Hematopoietic multipotent progenitor cell treated with erythropoietin and hydrocortisone succinate and interleukin-3 and kit ligand, for 6 days (in vitro differentiated cells): ENCODE results near the gene RHBDD1.
"Not testable (repeated sequence)": the region's sequence is repeated elsewhere in the genome, so short reads cannot be mapped to it uniquely, and the experiment has no call there.

Experiments used
- DNase-seq: peaks from one replicate; pipeline ENCODE4 v3.0.0-alpha.2; 2015

RHBDD1 gene

DNA sequence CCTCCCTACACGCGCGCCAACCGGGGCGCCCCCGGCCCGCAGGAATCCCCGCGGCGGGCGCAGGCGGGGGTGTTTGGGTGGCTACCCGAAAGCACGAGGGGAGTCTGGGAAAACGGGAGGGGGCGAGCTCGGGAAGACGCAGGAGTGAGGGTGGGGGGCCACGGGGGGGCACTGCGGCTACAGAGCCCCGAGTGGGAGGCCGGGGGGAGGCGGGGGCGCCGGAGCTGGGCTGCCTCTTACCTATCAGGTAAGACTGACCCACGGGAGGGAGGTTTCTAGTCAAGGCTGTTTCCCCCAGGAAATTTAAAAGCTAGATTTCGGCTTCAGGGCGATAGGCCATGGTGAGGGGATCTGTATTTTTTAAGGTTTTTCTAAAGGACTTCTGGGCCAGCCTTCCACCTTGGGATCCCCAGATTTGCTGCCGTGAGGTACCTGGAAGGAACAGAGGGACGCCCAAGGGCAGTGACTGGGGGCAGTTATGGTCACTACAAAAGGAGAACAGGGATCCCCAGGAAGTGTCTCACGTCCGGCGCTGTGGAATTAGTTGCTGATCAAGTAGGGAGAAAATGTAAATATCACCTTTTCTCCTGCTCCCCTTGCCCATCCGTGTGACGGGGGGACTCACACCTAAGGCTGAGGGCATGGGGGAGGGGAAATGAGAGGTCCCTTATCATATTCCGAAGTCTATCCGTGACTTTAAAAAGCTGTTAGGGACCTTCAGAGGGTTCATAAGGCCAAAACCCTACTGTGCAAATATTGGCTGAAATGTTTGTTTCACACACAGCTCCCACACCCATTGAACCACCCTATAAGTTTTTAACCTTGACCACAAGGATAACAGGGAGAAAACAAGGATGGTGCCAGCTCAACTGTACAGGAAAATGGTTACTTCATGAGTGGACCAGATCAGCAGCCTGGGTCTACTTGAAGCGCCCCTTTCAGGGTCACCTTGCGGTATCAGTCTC, 35.6 kb upstream of the RHBDD1 start:
- no peak for DNase-seq

DNA sequence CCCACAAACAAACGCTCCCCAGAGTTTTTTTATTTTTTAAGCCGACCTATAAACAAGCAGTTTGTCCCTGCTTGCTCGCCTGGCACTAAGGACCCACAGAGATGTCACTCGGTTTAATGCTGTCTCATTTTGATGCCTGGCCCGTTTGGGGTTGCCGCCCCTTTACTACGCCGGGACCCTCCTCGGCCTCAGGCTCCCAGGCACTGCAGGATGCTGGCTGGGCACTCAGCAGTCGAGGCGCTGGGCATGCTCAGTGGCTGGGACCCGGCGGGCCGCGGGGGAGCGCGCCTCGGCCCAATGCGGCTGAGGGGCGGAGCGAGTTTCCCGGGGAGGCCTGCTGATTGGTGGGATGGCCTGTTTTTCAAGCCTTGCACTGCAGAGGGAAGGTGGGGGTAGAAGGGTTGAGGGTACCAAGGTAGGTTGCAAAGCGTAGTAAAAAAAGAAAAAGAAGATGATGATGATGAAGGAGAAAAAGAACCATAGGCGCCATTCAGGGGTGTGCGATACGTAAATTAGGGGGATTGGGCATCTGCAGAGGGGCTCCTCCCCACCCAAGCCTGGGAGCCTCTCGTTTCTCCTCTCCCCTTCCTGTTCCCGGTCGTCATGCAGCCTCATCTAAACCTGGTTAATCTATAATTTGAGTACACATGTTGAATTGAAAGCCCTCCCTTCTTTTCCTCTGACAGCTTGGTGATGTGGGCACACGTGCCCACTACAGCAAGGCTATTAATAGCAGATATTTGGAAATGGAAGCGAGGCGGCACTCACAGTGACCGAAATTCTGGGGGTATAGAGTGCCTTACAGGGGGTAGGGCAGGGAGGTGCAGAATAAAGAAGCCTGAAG, 34.7 kb upstream of the RHBDD1 start:
- peak; percentile 71 for DNase-seq

DNA sequence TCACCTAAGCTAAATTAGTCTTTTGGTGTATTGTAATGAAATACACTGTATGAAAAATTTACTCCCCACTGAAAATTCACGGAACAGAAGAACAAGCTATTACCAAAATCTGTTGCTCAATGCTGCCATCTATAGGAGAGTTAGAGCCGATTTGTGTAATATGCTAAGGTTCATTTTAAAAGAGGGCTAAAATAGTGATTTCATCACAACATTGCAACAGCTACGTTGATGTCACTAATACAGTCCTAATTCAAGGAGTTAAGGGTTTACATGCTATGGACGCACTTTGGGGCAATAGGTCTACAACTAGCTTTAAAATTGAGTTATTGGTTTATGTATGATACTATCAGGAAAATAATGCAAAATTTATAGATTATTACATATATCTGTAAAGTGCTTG, 33.3 kb upstream of the RHBDD1 start:
- DNase-seq: peak; percentile 93

DNA sequence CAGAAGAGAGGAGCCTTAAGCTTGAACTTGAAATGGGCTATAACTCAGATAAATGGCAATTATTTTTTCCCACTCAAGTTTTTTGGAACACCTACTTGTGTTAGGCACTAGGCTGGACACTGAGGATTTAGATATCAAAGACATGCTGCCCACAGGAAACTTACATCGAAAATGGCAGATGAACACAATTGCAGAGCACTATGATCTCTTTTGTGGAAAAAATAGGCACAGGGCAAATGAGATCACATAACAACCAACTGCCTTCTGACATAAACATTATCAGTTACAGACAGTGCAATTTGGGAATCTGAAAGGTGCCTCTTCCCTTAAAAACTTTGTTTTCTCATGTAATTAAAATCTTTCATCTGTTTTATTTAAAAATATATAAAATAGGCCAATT, 32.4 kb upstream of the RHBDD1 start:
- no peak for DNase-seq

DNA sequence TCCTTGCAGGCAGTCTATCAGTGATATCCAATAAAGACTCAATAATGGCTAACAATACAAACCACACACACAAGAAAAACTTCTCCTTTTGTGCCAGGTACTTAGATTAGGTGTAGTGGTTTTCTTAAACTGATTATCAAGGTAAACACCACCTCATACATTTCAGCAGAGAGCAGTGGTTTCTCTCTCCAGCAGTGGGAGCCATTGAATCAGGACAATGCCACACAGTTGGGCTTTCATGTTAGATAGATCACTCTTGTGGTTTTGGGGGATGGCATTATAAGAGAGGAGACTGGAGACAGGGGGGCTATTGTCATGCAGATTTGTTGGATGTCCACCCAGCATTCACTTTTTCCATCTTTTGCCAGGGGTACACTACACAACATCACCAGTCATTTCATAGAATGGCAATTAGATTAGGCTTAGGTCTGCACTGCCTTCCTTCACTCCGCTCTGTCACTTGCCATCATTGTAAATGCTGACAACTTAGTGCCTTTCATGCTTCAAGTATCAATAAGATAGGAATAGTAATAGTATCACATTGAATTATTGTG, 22.6 kb upstream of the RHBDD1 start:
- peak; percentile 51 for DNase-seq

DNA sequence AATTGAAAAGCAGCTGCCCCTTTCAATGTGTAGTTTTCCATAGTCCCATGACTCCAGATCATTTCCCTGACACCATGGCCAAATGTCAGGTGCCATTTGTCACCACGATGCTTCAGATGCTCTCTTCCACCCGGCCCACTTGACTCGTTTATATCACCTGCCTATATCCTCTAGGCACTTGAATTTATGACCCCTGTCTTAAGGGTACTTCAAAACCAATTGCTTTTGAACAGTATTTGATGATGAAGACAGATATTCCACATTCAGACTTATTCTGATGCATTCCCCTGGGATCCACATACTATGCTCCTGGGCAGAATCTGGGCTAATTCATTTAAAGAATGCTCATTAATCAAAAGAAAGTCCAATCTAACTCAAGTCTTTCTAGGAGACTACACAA, 16.9 kb upstream of the RHBDD1 start:
- DNase-seq: no peak

DNA sequence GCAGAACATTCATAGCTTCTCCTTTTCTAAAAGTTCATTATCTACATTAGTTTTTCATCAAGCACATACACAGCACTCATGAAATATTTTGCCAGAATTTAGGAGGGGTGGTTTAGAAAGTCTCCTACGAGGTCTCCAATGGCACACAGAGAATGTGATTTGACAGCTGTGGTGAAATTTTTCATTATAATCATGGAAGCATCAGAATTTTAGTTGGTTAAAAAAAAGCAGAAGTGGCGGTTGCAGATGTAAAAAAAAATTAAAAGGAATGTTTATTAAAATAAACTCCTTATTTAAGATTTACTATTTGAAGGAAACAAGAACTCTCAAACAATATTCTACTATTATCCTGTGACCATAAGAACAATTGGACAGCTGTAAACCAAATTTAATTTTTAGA, 10.8 kb upstream of the RHBDD1 start:
- no peak for DNase-seq

DNA sequence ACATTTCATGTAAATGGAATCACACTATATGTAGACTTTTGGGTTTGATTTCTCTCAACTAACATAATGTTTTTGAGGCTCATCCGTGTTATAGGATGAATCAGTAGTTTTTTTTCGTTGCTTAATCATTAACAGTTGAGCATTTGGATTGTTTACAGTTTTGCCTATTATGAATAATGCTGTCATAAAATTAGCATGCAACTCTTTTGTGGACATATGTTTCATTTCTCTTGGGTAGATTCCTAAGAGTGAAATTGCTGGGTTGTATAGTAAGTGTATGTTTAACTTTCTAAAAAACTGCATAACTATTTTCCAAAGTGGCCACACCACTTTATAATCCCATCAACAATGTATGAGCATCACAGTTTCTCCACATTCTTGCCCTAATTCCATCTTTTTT, 7.7 kb upstream of the RHBDD1 start:
- no peak for DNase-seq

DNA sequence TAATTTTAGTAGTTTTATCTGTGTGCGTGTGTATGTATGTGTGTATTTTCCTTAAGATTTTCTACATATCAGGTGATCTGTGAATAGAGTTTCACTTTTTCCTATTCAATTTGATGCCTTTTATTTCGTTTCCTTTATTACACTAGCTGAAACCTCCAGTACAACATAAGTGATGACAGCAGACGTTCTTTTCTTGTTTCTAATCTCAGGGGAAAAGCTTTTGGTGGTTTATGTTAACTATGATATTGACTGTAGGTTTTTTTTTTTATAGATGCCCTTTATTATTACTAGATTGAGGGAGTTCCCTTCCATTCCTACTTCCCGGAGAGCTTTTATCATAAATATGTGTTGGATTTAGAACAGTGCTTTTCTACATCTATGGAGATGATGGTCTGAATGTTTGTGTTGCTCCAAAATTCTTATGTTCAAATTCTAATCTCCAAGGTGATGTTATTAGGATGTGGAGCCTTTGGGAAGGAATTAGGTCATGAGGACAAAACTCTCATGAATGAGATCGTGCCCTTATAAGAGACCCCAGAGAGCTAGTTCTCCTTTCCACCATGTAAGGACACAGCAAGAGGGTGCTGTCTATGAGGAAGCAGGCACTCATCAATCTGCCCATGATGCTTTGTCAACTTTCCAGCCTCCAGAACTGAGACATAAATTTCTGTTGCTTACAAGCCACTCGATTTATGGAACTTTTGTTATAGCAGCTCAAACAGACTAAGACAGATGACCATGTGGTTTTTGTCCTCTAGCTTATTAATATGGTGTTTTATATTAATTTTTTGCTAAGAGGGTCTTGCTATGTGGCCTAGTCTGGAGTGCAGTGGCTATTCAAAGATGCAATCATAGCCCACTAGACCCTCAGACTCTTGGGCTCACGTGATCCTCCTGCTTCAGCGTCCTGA, 5.9 kb upstream of the RHBDD1 start:
- no peak for DNase-seq

DNA sequence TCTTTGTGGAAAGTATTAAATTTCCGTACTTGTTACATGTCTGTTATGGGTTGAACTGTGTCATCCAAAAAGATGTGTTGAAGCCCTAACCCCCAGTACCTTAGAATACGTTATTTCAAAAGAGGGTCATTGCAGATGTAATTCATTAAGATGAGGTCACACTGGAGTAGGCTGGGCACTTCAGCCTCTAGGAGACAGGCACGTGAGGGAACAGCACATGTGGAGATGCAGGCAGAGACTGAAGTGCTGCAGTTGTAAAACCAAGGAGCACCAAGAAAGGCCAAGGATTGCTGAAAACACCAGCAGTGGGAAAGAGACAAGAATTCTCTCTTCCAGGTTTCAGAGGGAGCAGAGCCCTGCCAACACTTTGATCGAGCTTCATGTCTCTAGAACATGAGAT, 4.6 kb upstream of the RHBDD1 start:
- no peak for DNase-seq

DNA sequence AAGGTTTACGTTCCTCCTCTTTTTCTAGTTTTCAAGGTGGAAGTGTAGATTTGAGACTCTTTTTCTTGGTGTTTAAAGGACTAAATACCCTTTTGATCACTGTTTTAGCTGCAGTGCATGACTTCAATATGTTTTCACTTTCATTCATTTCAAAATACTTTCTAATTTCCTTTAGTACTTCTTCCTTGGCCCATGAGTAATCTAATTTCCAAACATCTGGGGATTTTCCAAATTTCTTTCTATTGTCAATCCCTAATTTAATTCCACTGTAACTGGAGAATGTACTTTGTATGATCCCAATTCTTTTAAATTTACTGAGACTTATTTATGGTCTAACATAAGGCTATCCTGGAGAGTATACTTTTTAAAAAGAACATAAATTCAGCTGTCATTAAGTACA, 3.8 kb upstream of the RHBDD1 start:
- DNase-seq: no peak

DNA sequence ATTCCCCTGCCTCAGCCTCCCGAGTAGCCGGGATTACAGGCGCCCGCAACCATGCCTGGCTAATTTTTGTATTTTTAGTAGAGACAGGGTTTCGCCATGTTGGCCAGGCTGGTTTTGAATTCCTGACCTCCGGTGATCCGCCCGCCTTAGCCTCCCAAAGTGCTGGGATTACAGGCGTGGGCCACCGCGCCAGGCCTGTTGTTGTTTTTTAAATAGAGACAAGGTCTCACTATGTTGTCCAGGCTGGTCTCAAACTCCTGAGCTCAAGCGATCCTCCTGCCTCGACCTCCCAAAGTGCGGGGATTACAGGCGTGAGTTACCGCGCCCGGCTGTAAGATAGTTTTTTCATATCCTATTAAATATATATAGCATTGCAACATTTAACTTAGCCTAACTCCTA, 974 bp upstream of the RHBDD1 start:
- not testable (repeated sequence) for DNase-seq

DNA sequence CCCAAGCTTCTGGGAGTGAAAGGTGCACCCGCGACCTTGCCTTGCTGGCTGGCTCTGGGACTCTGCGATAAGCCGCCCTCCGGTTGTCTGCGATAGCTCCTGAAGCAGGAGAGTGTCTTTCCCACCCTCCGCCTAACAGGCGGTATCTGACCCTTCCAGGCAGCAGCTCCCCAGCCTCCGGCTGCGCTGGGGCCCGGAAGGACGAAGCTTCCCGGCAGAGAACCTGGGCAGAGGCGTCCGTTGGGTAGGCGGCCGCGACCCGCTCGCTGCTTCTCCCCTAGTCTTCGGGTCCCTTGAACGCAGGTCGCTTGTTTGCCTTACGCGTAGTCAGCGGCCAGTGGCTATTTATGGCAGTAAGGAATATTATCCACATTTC, 446 bp upstream of the RHBDD1 start:
- peak; percentile 93 for DNase-seq

DNA sequence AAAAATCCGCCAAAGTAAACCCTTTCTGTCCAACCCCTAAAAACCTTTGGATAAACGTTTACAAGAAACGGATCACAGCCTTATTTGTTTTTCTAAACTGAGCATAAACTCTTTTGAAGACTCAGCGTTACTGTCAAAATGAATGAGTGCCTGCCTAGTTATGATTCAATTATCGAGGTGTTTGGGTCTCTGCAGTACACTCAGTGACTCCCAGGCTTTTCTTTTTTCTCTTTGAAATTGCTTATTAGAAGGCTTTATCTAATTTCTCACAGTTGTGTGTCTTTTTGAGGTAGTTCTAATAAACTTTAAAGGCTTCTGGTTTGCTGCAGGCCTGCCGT, 663 bp downstream of the RHBDD1 start:
- no peak for DNase-seq

DNA sequence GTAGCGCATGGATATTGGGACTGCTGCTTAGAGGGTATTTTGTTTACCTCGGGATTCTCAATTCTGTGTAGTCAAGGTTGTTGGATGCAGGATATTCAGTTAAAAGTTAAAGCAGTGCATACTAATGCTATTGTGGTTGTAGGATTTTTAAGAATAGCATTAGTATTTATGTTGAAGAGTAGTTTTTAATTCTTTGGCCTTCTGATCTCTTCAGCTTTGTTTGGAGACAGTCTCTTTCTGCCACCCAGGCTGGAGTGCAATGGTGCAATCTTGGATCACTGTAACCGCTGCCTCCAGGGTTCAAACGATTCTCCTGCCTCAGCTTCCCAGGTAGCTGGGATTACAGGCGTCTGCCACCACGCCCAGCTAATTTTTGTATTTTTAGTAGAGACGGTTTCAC, 1.5 kb downstream of the RHBDD1 start:
- peak; percentile 18 for DNase-seq

DNA sequence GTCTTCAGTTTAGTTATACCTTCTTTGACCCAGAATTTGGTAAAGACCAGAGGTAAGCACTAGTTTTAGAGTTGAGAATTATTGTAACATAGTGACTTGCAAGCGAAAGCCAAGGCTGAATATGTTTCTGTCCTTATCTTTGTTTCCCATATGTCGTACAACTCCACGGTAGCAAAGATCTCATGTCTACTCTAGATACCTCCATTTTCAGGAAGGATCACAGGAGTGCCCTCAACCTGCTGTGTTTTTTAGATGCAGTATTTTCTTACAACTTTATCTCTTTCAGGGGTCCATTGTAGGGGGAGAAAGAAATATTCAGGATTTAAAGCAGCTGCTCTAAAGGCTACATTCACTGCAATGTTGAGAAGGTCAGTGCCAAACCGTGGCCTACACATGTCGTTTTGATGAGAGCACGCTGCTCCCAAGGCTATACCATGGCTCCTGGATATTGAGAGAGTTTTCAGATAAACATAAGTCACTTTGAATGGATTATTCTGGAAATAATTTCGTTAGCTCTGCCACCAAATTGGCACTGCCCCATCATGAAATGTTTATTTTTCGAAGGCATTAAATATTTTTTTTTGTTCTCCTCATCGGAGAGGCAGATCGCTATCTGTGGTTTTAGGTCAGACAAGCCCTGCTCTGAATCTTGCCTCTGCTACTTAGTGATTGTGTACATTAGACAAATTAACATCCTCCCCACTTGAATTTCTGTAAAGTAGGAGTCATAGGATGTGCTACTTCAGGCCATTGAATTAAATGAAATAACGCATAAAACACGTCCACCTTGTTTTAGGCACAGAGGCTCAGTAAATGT, 2.1 kb downstream of the RHBDD1 start:
- peak; percentile 90 for DNase-seq

DNA sequence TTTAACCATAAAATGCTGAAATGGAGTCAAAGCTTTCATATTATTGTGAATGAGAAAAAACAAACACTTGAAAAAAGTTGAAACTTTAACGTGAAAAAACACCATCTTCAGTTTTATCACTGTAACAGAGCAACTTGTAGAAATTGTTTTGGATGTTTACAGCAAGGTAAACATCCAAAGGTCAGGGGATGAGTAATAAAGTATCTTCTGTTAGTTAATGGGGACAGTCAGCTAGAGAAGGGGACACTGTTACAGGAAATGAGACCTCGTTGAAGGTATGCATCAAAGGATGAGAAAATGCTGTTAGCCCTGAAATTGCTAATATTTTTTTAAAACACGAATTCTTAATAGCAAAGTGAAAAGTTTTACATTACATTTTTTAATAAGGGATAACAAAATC, 2.9 kb downstream of the RHBDD1 start:
- DNase-seq: no peak

DNA sequence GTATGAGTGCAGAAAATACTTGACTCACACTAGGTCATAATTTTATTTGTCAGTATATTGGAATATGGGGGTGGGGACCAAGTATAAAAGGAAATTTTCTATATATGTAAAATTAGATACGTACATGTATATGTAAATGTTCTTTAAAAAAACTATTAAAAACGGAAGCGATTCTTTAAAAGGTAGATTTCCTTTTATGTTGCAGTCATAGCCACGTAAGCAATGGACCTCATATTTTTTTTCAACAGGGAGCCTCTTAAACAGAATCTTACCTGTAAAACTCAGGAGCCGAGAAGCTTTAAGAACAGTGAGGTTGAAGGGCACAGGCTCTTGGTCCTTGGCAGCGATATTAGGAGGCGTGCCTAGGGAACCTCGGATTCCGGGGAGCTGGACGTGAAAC, 3.3 kb downstream of the RHBDD1 start:
- DNase-seq: no peak

DNA sequence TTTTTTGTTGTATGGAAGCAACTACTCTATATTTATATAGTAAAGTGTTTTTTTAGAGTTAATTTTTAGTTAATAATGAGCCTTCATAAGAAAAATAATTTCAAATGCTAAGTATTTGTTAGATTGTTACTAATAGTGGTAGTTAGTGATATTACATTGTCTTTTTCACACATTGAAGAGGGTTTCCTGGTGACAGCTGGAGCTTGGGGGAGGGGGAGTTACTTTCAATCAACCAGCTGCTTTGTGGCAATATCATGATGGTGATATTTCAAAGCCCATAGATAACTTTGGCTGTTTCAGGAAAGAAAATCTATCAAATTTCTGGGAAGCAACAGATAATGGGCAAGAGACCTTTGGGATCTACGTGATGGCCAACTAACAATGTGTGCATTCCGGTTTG, 4.1 kb downstream of the RHBDD1 start:
- DNase-seq: no peak

DNA sequence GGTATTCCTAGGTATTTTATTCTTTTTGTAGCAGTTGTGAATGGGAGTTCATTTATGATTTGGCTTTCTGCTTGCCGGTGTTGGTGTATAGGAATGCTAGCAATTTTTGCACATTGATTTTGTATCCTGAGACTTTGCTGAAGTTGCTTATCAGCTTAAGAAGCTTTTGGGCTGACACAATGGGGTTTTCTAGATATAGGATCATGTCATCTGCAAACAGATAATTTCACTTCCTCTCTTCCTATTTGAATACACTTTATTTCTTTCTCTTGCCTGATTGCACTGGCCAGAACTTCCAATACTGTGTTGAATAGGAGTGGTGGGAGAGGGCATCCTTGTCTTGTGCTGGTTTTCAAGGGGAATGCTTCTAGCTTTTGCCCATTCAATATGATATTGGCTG, 7.1 kb downstream of the RHBDD1 start:
- not testable (repeated sequence) for DNase-seq

DNA sequence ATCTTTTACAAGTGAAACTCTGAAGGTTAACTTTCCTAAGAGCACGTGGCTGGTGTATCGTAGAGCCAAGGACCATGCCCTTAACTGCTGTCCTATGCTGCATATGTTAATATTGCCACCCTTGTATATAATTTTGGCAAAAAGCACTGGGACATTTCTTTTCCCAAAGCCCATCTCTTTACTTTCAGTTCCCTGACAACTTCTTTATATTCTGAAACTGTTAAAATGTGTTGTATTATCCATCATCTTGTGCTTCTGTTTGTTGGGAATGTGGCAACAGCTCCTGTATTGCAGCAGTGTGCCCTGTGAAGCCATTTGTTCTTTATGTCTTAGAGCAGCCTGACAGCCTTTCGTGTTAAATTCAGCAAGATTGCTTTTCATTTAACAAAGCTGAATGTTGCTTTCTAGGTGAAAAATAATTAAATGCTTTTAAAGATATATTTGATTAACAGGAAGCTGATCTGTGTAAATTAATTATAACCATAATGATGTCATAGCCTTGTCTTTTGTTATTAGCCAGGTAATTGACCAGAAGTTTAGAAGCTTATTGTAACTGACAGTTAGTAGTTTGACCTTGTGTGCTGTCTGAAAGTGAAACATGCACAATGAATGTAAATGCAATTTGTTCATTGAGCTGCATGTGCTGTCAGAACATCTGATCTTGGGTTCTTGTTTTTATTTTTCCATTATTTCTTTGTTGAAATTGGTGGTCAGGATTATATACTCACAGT, 9.7 kb downstream of the RHBDD1 start:
- DNase-seq: no peak
